C4-2B (cell line): ENCODE results near the gene DMRTB1.

Experiments
- ZFX ChIP-seq: fragments of 450-650 bp; IDR thresholded peaks from 2 replicates; pipeline ENCODE4 v1.6.1; 2017
- TF ChIP-seq, protein P1 (sequence below): fragments of 450-650 bp; conservative IDR thresholded peaks from 2 replicates; pipeline ENCODE4 v1.5.1; 2017; ENCODE audit warnings: mild to moderate bottlenecking

- TF ChIP-seq, protein P1, sequence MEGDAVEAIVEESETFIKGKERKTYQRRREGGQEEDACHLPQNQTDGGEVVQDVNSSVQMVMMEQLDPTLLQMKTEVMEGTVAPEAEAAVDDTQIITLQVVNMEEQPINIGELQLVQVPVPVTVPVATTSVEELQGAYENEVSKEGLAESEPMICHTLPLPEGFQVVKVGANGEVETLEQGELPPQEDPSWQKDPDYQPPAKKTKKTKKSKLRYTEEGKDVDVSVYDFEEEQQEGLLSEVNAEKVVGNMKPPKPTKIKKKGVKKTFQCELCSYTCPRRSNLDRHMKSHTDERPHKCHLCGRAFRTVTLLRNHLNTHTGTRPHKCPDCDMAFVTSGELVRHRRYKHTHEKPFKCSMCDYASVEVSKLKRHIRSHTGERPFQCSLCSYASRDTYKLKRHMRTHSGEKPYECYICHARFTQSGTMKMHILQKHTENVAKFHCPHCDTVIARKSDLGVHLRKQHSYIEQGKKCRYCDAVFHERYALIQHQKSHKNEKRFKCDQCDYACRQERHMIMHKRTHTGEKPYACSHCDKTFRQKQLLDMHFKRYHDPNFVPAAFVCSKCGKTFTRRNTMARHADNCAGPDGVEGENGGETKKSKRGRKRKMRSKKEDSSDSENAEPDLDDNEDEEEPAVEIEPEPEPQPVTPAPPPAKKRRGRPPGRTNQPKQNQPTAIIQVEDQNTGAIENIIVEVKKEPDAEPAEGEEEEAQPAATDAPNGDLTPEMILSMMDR: no peak
- TF ChIP-seq ZFX: no peak
These were observed 46.7 kb upstream of the DMRTB1 start for GRCh38 chr1:53412285-53413174.
